HepG2 (cell line): ENCODE measurements around the gene TUBA8. TPM values are rescaled to one million over a fixed set of nuclear protein-coding genes. Genes with fewer than 3 reads are reported as not detected.

ENCODE experiments used
- ATAC-seq: fragments of 200-7000 bp; cut with Tn5 transposase; 3 replicates; pipeline ENCODE4 v1.9.1; 2020; ENCODE audit warnings: mild to moderate bottlenecking, moderate library complexity
- BruUV-seq: library from RNA; stranded (reverse); fragments of 400-500 nt; replicated peaks from 2 replicates; lab custom pipeline; 2021; lab: Mats Ljungman, UMichigan
- CTCF ChIA-PET: fragments of 300-600 bp; formaldehyde crosslinking; extraction: SDS; loops from one replicate; lab custom pipeline; 2021; ENCODE audit warnings: low total read pairs, inconsistent platforms, low intra/inter-chr PET ratio; lab: Yijun Ruan, JAX
- POLR2A ChIA-PET: fragments of 350-600 bp; sonication (Branson Sonifier 250); formaldehyde crosslinking; loops from one replicate; lab custom pipeline; 2020; ENCODE audit warnings: antibody characterized with exemption, inconsistent platforms; lab: Yijun Ruan, JAX
- DNase-seq: peaks from one replicate; pipeline ENCODE4 v3.0.0-alpha.2; 2015; ENCODE audit warnings: low spot score
- FAIRE-seq: peaks from 3 replicates; lab custom pipeline; 2011; peaks lifted over from hg19 to GRCh38; lab: Jason Lieb, UNC
- H2AFZ ChIP-seq: one replicate; pipeline ENCODE4 v1.6.1; 2011; ENCODE audit warnings: low read length, inconsistent platforms
- H3K27ac ChIP-seq: fragments of 300-600 bp; 3 replicates; pipeline ENCODE4 v1.8.0; 2011; ENCODE audit warnings: mixed run types, mild to moderate bottlenecking, mixed read lengths, low read length, inconsistent platforms; ENCODE audit not compliant: insufficient read depth; ENCODE audit errors: extremely low read length
- H3K27me3 ChIP-seq, 2 experiments: fragments of 200-600 bp in 1 of 2; 2 replicates in 1 of 2; 3 replicates in 1 of 2; pipeline versions ENCODE4 v1.6.0 to v1.8.0; 2011; ENCODE audit warnings: low read length in 2 of 2, mild to moderate bottlenecking in 2 of 2, moderate library complexity in 2 of 2, inconsistent platforms in 1 of 2; ENCODE audit not compliant: insufficient read depth in 2 of 2, control insufficient read depth in 1 of 2
- H3K36me3 ChIP-seq, 2 experiments: fragments of 200-600 bp in 1 of 2; replicated peaks in 1 of 2; 2 replicates in 1 of 2; 3 replicates in 1 of 2; pipeline versions ENCODE4 v1.5.1 to v1.8.0; 2011; ENCODE audit warnings: low read length in 2 of 2, inconsistent platforms in 1 of 2; ENCODE audit not compliant: insufficient read depth in 2 of 2, control insufficient read depth in 1 of 2
- H3K4me1 ChIP-seq: 2 replicates; pipeline ENCODE4 v1.5.1; 2012; ENCODE audit warnings: low read length, inconsistent platforms; ENCODE audit not compliant: insufficient read depth
- H3K4me2 ChIP-seq: 2 replicates; pipeline ENCODE4 v1.6.0; 2011; ENCODE audit warnings: low read depth, low read length, inconsistent platforms
- H3K4me3 ChIP-seq, 3 experiments: fragments of 200-600 bp in 1 of 3; sonication (generic), shearing (Covaris generic) in 1 of 3; replicated peaks in 1 of 3; 2 replicates each; pipeline ENCODE4 v1.5.1; 2011 to 2016; ENCODE audit warnings: low read length in 3 of 3, inconsistent platforms in 2 of 3, low read depth in 2 of 3, mild to moderate bottlenecking in 2 of 3, control low read depth in 1 of 3, mixed read lengths in 1 of 3; ENCODE audit not compliant: insufficient read depth in 1 of 3
- H3K79me2 ChIP-seq: one replicate; pipeline ENCODE4 v1.6.1; 2011; ENCODE audit warnings: low read length, inconsistent platforms; ENCODE audit not compliant: insufficient read depth
- H3K9ac ChIP-seq: 2 replicates; pipeline ENCODE4 v1.6.0; 2011; ENCODE audit warnings: mild to moderate bottlenecking, low read depth, low read length, inconsistent platforms; ENCODE audit not compliant: insufficient read depth
- H3K9me3 ChIP-seq: 2 replicates; pipeline ENCODE4 v1.5.1; 2012; ENCODE audit warnings: mild to moderate bottlenecking, low read length
- H4K20me1 ChIP-seq: 2 replicates; pipeline ENCODE4 v1.6.0; 2011; ENCODE audit warnings: inconsistent platforms, mild to moderate bottlenecking, low read length, moderate library complexity; ENCODE audit not compliant: insufficient read depth
- DDIT3 ChIP-seq: sonication (generic); formaldehyde crosslinking; IDR thresholded peaks from 2 replicates; pipeline ENCODE4 v1.4.0; 2020; ENCODE audit warnings: mild to moderate bottlenecking, missing genetic modification reagents
- GFI1 ChIP-seq: sonication (generic); formaldehyde crosslinking; IDR thresholded peaks from 2 replicates; pipeline ENCODE4 v1.5.0; 2020; ENCODE audit warnings: missing genetic modification reagents, mild to moderate bottlenecking, borderline replicate concordance
- MLX ChIP-seq: IDR thresholded peaks from 2 replicates; pipeline ENCODE4 v1.6.1; 2016
- RBFOX2 ChIP-seq: fragments of 200-400 bp; formaldehyde crosslinking; IDR thresholded peaks from 2 replicates; pipeline ENCODE4 v1.6.1; 2017; ENCODE audit warnings: low read depth, mild to moderate bottlenecking, low read length
- SNAPC4 ChIP-seq: sonication (generic); formaldehyde crosslinking; IDR thresholded peaks from 2 replicates; pipeline ENCODE4 v1.4.0; 2020; ENCODE audit warnings: mild to moderate bottlenecking, missing genetic modification reagents
- XBP1 ChIP-seq: sonication (generic); formaldehyde crosslinking; IDR thresholded peaks from 2 replicates; pipeline ENCODE4 v1.5.0; 2020; ENCODE audit warnings: missing genetic modification reagents
- ZFAT ChIP-seq: sonication (generic); formaldehyde crosslinking; conservative IDR thresholded peaks from 2 replicates; pipeline ENCODE4 v1.8.1; 2023; ENCODE audit warnings: missing genetic modification reagents, inconsistent platforms
- ZFP41 ChIP-seq: sonication (generic); formaldehyde crosslinking; IDR thresholded peaks from 2 replicates; pipeline ENCODE4 v1.4.0; 2020; ENCODE audit warnings: mild to moderate bottlenecking, missing genetic modification reagents, borderline replicate concordance
- ZNF616 ChIP-seq: sonication (generic); formaldehyde crosslinking; IDR thresholded peaks from 2 replicates; pipeline ENCODE4 v1.5.0; 2020; ENCODE audit warnings: low read depth, mild to moderate bottlenecking, missing genetic modification reagents
- ZSCAN30 ChIP-seq: sonication (generic); formaldehyde crosslinking; IDR thresholded peaks from 2 replicates; pipeline ENCODE4 v1.5.0; 2020; ENCODE audit warnings: mild to moderate bottlenecking, missing genetic modification reagents
- WGBS: methylation state at CpG from one replicate; pipeline ENCODE4 v1.1.6; 2017; ENCODE audit warnings: low lambda C conversion rate; 5-methylcytosine and 5-hydroxymethylcytosine counted together
- in situ Hi-C: cut with HindIII; loops from 2 replicates; pipeline ENCODE4 v1.10.0; 2017; ENCODE audit warnings: low pct_unique_long_range_greater_than_20kb; ENCODE audit not compliant: extremely low pct_ligation_motif_present
- intact Hi-C: fragments of 100-400 bp; cut with micrococcal nuclease; formaldehyde crosslinking; loops from one replicate; pipeline ENCODE4 v1.10.0; 2022; ENCODE audit not compliant: unreplicated experiment
- polyA plus RNA-seq, 8 experiments: library from polyadenylated mRNA; depleted of rRNA in 3 of 8; stranded (reverse) in 7 of 8; unstranded in 1 of 8; fragments of >200 nt; fragmentation: Illumina TruSeq in 4 of 8; extraction: Trizol in 4 of 8; gene quantifications; 2 replicates each; pipeline versions ENCODE4 v1.2.1 to v1.2.3, GENCODE V29; 2011 to 2016; ENCODE audit warnings: low read depth in 4 of 8, missing spikeins in 1 of 8, mixed read lengths in 1 of 8; ENCODE audit not compliant: insufficient read depth in 1 of 8
- total RNA-seq, 5 experiments: library from RNA; depleted of rRNA; stranded (reverse); fragments of >200 nt; fragmentation: Illumina TruSeq; extraction: Trizol; gene quantifications; 2 replicates each; pipeline ENCODE4 v1.2.3, GENCODE V29; 2016; ENCODE audit warnings: low read depth in 1 of 5
- TF ChIP-seq, protein P1 (sequence below): sonication (generic); IDR thresholded peaks from 2 replicates; pipeline ENCODE4 v1.6.1; 2016; ENCODE audit warnings: low read depth, borderline replicate concordance
- TF ChIP-seq, protein P2 (sequence below): sonication (generic); formaldehyde crosslinking; IDR thresholded peaks from 2 replicates; pipeline ENCODE4 v1.4.0; 2020; ENCODE audit warnings: mild to moderate bottlenecking, missing genetic modification reagents
- TF ChIP-seq, protein P3 (sequence below): sonication (generic); formaldehyde crosslinking; IDR thresholded peaks from 2 replicates; pipeline ENCODE4 v1.8.1; 2023; ENCODE audit warnings: mild to moderate bottlenecking, missing genetic modification reagents

Gene TUBA8
- total and polyA plus RNA-seq, 2 of the 13 experiments (the other 11 are each of a cell fraction or from before 2014, with no cell fraction given), result 0.35 to 0.69 TPM

- H3K4me1 ChIP-seq, result peaks cover 25% of the 10 kb centered on the region
- H3K79me2 ChIP-seq, result peaks cover 19% of the 10 kb centered on the region
- no peak overlapping the region for H3K9ac ChIP-seq
- POLR2A ChIA-PET, result no interaction called here
- ATAC-seq (no peak), FAIRE-seq (no peak), DNase-seq (no peak)
- H3K4me3 ChIP-seq, result no peak overlapping the region
- TF ChIP-seq, protein P1, sequence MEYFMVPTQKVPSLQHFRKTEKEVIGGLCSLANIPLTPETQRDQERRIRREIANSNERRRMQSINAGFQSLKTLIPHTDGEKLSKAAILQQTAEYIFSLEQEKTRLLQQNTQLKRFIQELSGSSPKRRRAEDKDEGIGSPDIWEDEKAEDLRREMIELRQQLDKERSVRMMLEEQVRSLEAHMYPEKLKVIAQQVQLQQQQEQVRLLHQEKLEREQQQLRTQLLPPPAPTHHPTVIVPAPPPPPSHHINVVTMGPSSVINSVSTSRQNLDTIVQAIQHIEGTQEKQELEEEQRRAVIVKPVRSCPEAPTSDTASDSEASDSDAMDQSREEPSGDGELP, result no peak
- TF ChIP-seq ZSCAN30 (CRISPR knock-in tag), result no peak
- TF ChIP-seq, protein P2, sequence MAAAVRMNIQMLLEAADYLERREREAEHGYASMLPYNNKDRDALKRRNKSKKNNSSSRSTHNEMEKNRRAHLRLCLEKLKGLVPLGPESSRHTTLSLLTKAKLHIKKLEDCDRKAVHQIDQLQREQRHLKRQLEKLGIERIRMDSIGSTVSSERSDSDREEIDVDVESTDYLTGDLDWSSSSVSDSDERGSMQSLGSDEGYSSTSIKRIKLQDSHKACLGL (CRISPR knock-in tag), result no peak
- TF ChIP-seq GFI1 (CRISPR knock-in tag), result no peak
- TF ChIP-seq RBFOX2, result no peak
- no peak for TF ChIP-seq ZNF616 (CRISPR knock-in tag)
- no peak for TF ChIP-seq ZFAT (CRISPR knock-in tag)
- TF ChIP-seq, protein P3, sequence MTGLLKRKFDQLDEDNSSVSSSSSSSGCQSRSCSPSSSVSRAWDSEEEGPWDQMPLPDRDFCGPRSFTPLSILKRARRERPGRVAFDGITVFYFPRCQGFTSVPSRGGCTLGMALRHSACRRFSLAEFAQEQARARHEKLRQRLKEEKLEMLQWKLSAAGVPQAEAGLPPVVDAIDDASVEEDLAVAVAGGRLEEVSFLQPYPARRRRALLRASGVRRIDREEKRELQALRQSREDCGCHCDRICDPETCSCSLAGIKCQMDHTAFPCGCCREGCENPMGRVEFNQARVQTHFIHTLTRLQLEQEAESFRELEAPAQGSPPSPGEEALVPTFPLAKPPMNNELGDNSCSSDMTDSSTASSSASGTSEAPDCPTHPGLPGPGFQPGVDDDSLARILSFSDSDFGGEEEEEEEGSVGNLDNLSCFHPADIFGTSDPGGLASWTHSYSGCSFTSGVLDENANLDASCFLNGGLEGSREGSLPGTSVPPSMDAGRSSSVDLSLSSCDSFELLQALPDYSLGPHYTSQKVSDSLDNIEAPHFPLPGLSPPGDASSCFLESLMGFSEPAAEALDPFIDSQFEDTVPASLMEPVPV, result no peak
- TF ChIP-seq DDIT3 (CRISPR knock-in tag), result no peak
- TF ChIP-seq XBP1, result no peak
- no peak for TF ChIP-seq ZFP41 (CRISPR knock-in tag)
- no peak for TF ChIP-seq MLX (CRISPR knock-in tag)
- no peak for TF ChIP-seq SNAPC4 (CRISPR knock-in tag)
- no TSS peak for BruUV-seq
- CTCF ChIA-PET, result no interaction called here
- no peaks in the 10 kb centered on the region; a peak in 1 of 5 replicates for H3K27me3 ChIP-seq
- H3K4me2 ChIP-seq, result no peak overlapping the region
- H4K20me1 ChIP-seq, result no peaks in the 10 kb centered on the region
- H3K36me3 ChIP-seq, result peaks cover 27 to 67% of the 10 kb centered on the region in 2 experiments
- no peak overlapping the region for H3K27ac ChIP-seq
- WGBS, result 96% methylated on average over 7 of the region's 10 CpGs
- in situ Hi-C loops, result no loop called here
- intact Hi-C loops, result no loop called here
- no peak overlapping the region for H2AFZ ChIP-seq
- no peaks in the 10 kb centered on the region for H3K9me3 ChIP-seq
Observed at GRCh38 chr22:18083406-18083805, 27.2 kb upstream of the TUBA8 start.
